HCT116 (cell line): ENCODE data around the gene NPNT. TPM values are rescaled to one million over a fixed set of nuclear protein-coding genes. Genes with fewer than 3 reads are reported as not detected.
"Not testable (repeated sequence)": the region's sequence is repeated elsewhere in the genome, so short reads cannot be mapped to it uniquely, and the experiment has no call there.

Source experiments
- ATAC-seq: fragments of 200-7000 bp; cut with Tn5 transposase; 2 replicates; pipeline ENCODE4 v1.9.1; 2020; ENCODE audit warnings: mild to moderate bottlenecking, moderate library complexity
- BruUV-seq: library from RNA; stranded (reverse); fragments of 400-500 nt; replicated peaks from 2 replicates; lab custom pipeline; 2021; lab: Mats Ljungman, UMichigan
- CTCF ChIA-PET: fragments of 300-600 bp; sonication (Branson Sonifier 250); formaldehyde crosslinking; loops from one replicate; lab custom pipeline; 2021; ENCODE audit warnings: antibody characterized with exemption; lab: Charles Lee
- POLR2A ChIA-PET: fragments of 300-600, 350-600 bp; sonication (Branson Sonifier 250); formaldehyde crosslinking; loops from one replicate; lab custom pipeline; 2021; ENCODE audit warnings: antibody characterized with exemption; lab: Charles Lee
- RAD21 ChIA-PET, 2 experiments: fragments of 300-600 bp; sonication (Branson Sonifier 250); formaldehyde crosslinking; loops; one replicate each; lab custom pipeline; 2023; ENCODE audit warnings: low total read pairs in 2 of 2; ENCODE audit not compliant: uncharacterized antibody in 2 of 2, unreplicated experiment in 2 of 2, low non-redundant PET in 1 of 2; lab: Charles Lee
- DNase-seq: peaks from one replicate; pipeline ENCODE4 v3.0.0-alpha.2; 2010; ENCODE audit warnings: low read depth, low spot score
- H2AFZ ChIP-seq: fragments of 200-600 bp; shearing (Covaris generic), sonication (generic); 2 replicates; pipeline ENCODE4 v1.6.1; 2017; ENCODE audit warnings: low read depth, mixed run types, mixed read lengths, antibody characterized with exemption, low read length; ENCODE audit not compliant: poor library complexity, severe bottlenecking
- H3K27ac ChIP-seq: 2 replicates; pipeline ENCODE4 v1.5.1; 2012; ENCODE audit warnings: low read depth, low read length
- H3K27me3 ChIP-seq: fragments of 200-600 bp; sonication (generic); 2 replicates; pipeline ENCODE4 v1.6.1; 2016; ENCODE audit warnings: mixed run types, low read length, mixed read lengths; ENCODE audit not compliant: insufficient read depth
- H3K36me3 ChIP-seq, 2 experiments: fragments of 200-500 bp in 1 of 2; fragments of 200-600 bp in 1 of 2; sonication (Bioruptor generic) in 1 of 2; sonication (generic) in 1 of 2; 2 replicates each; pipeline versions ENCODE4 v1.5.1 to v1.6.1; 2014 to 2016; ENCODE audit warnings: low read length in 2 of 2, inconsistent platforms in 1 of 2, mixed read lengths in 1 of 2, mixed run types in 1 of 2; ENCODE audit not compliant: insufficient read depth in 2 of 2, control insufficient read depth in 1 of 2
- H3K4me1 ChIP-seq, 2 experiments: fragments of 200-600 bp in 1 of 2; sonication (generic) in 1 of 2; 2 replicates each; pipeline versions ENCODE4 v1.5.1 to v1.6.1; 2012 to 2017; ENCODE audit warnings: low read length in 2 of 2, inconsistent platforms in 1 of 2, mild to moderate bottlenecking in 1 of 2, mixed read lengths in 1 of 2, mixed run types in 1 of 2, moderate library complexity in 1 of 2; ENCODE audit not compliant: insufficient read depth in 2 of 2, control insufficient read depth in 1 of 2
- H3K4me2 ChIP-seq: fragments of 200-600 bp; sonication (generic); 2 replicates; pipeline ENCODE4 v1.6.1; 2017; ENCODE audit warnings: mixed run types, low read length, mixed read lengths
- H3K4me3 ChIP-seq, 2 experiments: fragments of 200-600 bp in 1 of 2; sonication (generic) in 1 of 2; replicated peaks in 1 of 2; 2 replicates each; pipeline ENCODE4 v1.5.1; 2011 to 2016; ENCODE audit warnings: low read length in 2 of 2, control low read depth in 1 of 2, low read depth in 1 of 2, mild to moderate bottlenecking in 1 of 2, mixed read lengths in 1 of 2, mixed run types in 1 of 2
- H3K79me2 ChIP-seq: fragments of 200-600 bp; sonication (generic); 2 replicates; pipeline ENCODE4 v1.6.1; 2017; ENCODE audit warnings: mild to moderate bottlenecking, mixed run types, low read length, moderate library complexity, mixed read lengths; ENCODE audit not compliant: insufficient read depth
- H3K9ac ChIP-seq: fragments of 200-600 bp; sonication (generic); 2 replicates; pipeline ENCODE4 v1.6.1; 2016; ENCODE audit warnings: low read length, mixed read lengths
- H3K9me2 ChIP-seq: fragments of 200-600 bp; sonication (generic), shearing (Covaris generic); 2 replicates; pipeline ENCODE4 v1.6.1; 2017; ENCODE audit warnings: mixed run types, mild to moderate bottlenecking, moderate library complexity; ENCODE audit not compliant: insufficient read depth
- H3K9me3 ChIP-seq, 2 experiments: fragments of 200-500 bp in 1 of 2; fragments of 200-600 bp in 1 of 2; sonication (Bioruptor generic) in 1 of 2; sonication (generic) in 1 of 2; 2 replicates each; pipeline ENCODE4 v1.6.1; 2014 to 2017; ENCODE audit warnings: low read length in 2 of 2, mixed read lengths in 2 of 2, inconsistent platforms in 1 of 2, low read depth in 1 of 2, mild to moderate bottlenecking in 1 of 2, mixed run types in 1 of 2, moderate library complexity in 1 of 2; ENCODE audit not compliant: control insufficient read depth in 1 of 2, insufficient read depth in 1 of 2
- H4K20me1 ChIP-seq: fragments of 200-600 bp; sonication (generic), shearing (Covaris generic); 2 replicates; pipeline ENCODE4 v1.6.1; 2017; ENCODE audit warnings: mixed run types, mild to moderate bottlenecking, moderate library complexity; ENCODE audit not compliant: insufficient read depth
- POLR2A ChIP-seq: IDR thresholded peaks from 2 replicates; pipeline ENCODE4 v1.7.0; 2011; ENCODE audit warnings: borderline replicate concordance; ENCODE audit not compliant: insufficient read depth, insufficient read length; ENCODE audit errors: extremely low read depth
- SIN3A ChIP-seq: IDR thresholded peaks from 2 replicates; pipeline ENCODE4 v1.6.1; 2012; ENCODE audit warnings: low read depth
- SRF ChIP-seq: IDR thresholded peaks from 2 replicates; pipeline ENCODE4 v1.6.1; 2012; ENCODE audit warnings: low read depth
- intact Hi-C: fragments of 100-400 bp; cut with micrococcal nuclease; formaldehyde crosslinking; loops from 2 replicates; pipeline ENCODE4 v1.10.0; 2022
- total RNA-seq: library from RNA; stranded (reverse); gene quantifications from one replicate; pipeline ENCODE4 v1.2.1, GENCODE V29; 2021; ENCODE audit not compliant: unreplicated experiment
- TF ChIP-seq, protein P1 (sequence below): IDR thresholded peaks from 2 replicates; pipeline ENCODE4 v1.6.1; 2012; ENCODE audit warnings: low read depth

The NPNT gene
- total RNA-seq, 1 experiment from 2014 or later = 15.8 TPM

DNA sequence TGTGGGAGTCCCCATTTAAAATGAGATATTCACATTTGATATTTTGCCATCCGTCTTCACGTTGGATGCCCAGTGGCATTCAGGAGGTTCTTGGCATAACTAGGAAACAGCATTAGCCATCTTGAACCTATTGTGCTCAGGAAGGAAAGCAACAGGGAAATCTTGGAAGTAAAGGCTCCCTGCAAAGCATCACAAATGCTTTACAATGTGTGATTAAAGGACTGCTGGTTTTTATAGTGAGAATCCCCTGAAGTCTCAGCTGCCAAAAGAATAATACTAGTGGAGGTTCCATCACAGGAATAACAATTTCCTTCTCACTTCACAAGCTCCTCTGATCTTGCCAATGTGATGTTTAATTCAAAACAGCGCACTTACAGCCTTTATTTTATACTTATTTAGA is 49.7 kb upstream of the NPNT start:
- H3K79me2 ChIP-seq = no peaks in the 10 kb centered on the region
- no peak for ATAC-seq
- intact Hi-C loops = no loop called here

DNA sequence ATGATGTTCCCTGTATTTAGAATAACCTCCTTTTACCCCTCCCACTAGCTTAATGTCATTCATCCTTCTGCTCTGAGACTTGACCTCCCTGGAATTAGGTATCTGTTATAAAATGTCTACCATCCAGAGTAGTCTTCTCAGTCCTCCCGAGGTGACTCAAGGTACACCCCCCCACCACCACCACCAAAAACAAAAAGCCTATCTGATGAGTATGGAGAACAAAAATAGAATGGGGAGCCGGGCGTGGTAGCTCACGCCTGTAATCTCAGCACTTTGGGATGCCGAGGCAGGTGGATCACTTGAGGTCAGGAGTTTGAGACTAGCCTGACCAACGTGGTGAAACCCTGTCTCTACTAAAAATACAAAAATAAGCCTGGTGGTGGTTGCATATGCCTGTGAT is 46.9 kb upstream of the NPNT start:
- H3K79me2 ChIP-seq, H3K27me3 ChIP-seq, ATAC-seq, RAD21 ChIA-PET, H3K27ac ChIP-seq, POLR2A ChIA-PET, H3K4me2 ChIP-seq, BruUV-seq, H4K20me1 ChIP-seq, H3K4me3 ChIP-seq, H3K36me3 ChIP-seq, H3K4me1 ChIP-seq, DNase-seq, H3K9me3 ChIP-seq, CTCF ChIA-PET, H2AFZ ChIP-seq, H3K9ac ChIP-seq, H3K9me2 ChIP-seq, intact Hi-C loops: not testable (repeated sequence)

More for the DNA sequence above, 49.7 kb upstream of the NPNT start:
- TF ChIP-seq POLR2A (no peak), SRF (no peak), SIN3A (no peak)
- TF ChIP-seq, protein P1, sequence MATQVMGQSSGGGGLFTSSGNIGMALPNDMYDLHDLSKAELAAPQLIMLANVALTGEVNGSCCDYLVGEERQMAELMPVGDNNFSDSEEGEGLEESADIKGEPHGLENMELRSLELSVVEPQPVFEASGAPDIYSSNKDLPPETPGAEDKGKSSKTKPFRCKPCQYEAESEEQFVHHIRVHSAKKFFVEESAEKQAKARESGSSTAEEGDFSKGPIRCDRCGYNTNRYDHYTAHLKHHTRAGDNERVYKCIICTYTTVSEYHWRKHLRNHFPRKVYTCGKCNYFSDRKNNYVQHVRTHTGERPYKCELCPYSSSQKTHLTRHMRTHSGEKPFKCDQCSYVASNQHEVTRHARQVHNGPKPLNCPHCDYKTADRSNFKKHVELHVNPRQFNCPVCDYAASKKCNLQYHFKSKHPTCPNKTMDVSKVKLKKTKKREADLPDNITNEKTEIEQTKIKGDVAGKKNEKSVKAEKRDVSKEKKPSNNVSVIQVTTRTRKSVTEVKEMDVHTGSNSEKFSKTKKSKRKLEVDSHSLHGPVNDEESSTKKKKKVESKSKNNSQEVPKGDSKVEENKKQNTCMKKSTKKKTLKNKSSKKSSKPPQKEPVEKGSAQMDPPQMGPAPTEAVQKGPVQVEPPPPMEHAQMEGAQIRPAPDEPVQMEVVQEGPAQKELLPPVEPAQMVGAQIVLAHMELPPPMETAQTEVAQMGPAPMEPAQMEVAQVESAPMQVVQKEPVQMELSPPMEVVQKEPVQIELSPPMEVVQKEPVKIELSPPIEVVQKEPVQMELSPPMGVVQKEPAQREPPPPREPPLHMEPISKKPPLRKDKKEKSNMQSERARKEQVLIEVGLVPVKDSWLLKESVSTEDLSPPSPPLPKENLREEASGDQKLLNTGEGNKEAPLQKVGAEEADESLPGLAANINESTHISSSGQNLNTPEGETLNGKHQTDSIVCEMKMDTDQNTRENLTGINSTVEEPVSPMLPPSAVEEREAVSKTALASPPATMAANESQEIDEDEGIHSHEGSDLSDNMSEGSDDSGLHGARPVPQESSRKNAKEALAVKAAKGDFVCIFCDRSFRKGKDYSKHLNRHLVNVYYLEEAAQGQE = no peak
- Histone ChIP-seq H3K27me3 (no peaks in the 10 kb centered on the region), H3K4me2 (no peak overlapping the region), H3K9me2 (no peaks in the 10 kb centered on the region), H3K27ac (no peak overlapping the region), H4K20me1 (no peaks in the 10 kb centered on the region), H3K4me3 (no peak overlapping the region), H2AFZ (no peak overlapping the region), H3K9ac (no peak overlapping the region), H3K36me3 (no peaks in the 10 kb centered on the region), H3K9me3 (no peaks in the 10 kb centered on the region), H3K4me1 (no peaks in the 10 kb centered on the region; a peak in 1 of 4 replicates)
- BruUV-seq = no TSS peak
- ChIA-PET RAD21 (no interaction called here), CTCF (no interaction called here), POLR2A (no interaction called here)
- no peak for DNase-seq
